GM12892 (cell line): ENCODE results near the gene CCDC34.

Experiments used
- DNase-seq: peaks from one replicate; pipeline ENCODE4 v3.0.0; 2011; ENCODE audit not compliant: insufficient read length
- FAIRE-seq: peaks from 2 replicates; lab custom pipeline; 2011; peaks lifted over from hg19 to GRCh38; lab: Jason Lieb, UNC
- POLR2A ChIP-seq: IDR thresholded peaks from 2 replicates; pipeline ENCODE4 v1.6.1; 2011; ENCODE audit warnings: low read depth, low read length, control low read depth
- POLR2AphosphoS5 ChIP-seq: IDR thresholded peaks from 2 replicates; pipeline ENCODE4 v1.6.1; 2011; ENCODE audit warnings: low read depth, low read length, control low read depth
- TAF1 ChIP-seq: IDR thresholded peaks from 2 replicates; pipeline ENCODE4 v1.6.1; 2011; ENCODE audit warnings: low read depth, mild to moderate bottlenecking, control low read depth, low read length, borderline replicate concordance

Gene CCDC34

DNA sequence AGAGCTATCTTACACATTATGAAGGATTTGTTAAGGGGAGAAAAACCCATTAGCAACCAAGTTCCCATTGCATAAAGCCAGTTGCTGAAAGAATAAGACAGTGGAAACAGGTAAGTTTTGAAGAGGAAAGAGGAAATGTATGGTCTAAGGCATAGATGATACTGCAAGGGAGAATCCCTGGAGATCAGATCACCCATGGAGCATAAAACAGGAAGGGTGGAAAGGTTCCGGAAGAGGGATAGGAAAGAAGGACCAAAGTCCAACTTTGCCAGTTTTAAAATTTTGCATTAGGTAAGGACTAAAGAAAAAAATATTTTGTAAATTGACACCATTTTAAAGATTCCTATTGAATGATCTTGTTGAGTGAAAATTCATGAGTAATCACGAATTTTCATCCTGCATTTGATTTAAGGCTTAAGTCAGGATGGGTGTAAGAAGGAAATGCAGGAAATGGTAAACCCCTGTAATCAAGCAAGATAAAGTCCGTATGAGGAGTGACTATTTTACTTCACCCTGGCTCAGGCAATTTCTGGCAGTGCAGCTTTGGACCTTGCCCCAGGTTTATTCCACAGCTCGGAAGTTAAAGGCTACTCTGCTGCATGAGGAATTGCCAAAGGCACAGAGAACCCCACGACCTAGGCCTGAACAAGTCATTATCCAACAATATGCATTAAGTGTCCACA, 70.9 kb downstream of the CCDC34 start:
- no peak for DNase-seq
- TF ChIP-seq TAF1 (no peak), POLR2AphosphoS5 (no peak), POLR2A (no peak)
- FAIRE-seq = no peak

DNA sequence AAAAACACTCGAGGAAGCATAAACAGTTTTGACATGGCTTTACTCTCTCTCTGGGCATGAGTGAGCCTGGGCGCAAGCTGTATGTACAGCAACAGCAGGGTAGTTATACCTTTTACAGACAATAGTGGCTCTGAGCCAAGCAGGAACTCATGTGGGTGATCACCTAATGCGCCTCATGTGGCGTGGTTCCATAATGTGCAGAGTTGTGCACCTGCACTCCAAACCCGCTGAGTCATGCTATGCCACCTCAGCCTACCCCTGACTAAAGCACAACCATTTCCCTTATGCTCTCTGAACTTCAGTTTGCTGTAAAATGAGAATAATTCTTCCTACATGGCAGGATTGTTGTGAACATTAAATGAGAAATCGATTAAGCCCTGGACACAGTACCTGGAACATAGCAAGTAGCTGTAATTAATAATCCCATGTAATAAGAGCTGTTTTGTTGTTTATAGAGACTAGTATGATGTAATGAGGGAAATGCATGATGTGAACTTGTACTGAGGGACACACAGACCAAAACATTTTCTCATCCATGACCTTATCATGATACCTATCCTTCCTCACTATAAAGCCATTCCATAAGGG, 71.6 kb downstream of the CCDC34 start:
- FAIRE-seq (no peak), DNase-seq (no peak)
- no peak for TF ChIP-seq POLR2AphosphoS5
- TF ChIP-seq TAF1 = no peak
- TF ChIP-seq POLR2A = no peak

DNA sequence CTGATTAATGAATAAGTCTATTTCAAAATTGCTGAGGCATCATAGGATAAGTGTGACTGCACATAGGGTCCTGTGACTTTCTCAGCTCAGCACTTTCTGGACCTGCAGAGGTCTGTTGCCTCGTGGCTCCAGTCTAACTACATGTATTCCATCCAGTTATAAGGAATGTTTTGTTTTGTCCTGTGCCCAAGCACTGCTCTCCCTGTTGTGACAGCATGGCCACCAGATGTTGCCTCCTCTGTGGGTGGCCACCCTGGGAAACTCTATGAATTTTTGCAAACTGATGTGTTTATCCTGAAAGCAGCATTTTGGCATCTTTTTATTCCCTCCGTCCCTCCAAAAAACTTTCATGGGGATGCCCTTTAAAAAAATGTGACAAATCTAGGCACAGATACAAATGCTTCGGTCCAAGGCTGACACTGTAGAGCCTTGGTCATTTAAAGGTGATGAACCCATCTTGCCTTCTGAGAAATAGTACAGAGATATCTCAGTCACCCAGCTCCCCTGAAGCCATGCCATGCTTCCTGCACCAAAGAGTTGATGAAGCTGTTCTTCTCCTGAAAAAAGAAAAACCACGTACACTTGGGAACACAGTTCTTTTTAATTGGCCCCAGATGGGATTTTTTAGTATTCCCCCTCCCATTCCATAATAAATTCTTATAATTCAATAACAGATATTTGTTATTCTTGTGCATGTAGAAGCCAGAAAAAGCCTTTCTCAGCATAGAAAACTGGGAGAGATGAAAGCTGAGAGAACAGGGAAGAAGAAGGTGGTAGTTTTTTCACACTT, 72.6 kb downstream of the CCDC34 start:
- DNase-seq (no peak), FAIRE-seq (no peak)

More for the DNA sequence above, 72.6 kb downstream of the CCDC34 start:
- TF ChIP-seq POLR2AphosphoS5 = no peak
- TF ChIP-seq POLR2A = no peak
- TF ChIP-seq TAF1 = no peak
